IPS DF 6.9 (cell line): ENCODE data around the gene LRP1B.
"Not testable (repeated sequence)": the region's sequence is repeated elsewhere in the genome, so short reads cannot be mapped to it uniquely, and the experiment has no call there.

Source experiments
- DNase-seq: peaks from one replicate; pipeline ENCODE4 v3.0.0-alpha.2; 2013; ENCODE audit warnings: low read depth, low spot score
- H3K27ac ChIP-seq: one replicate; pipeline ENCODE4 v1.5.1; 2013; ENCODE audit warnings: low read length, control low read depth
- H3K27me3 ChIP-seq: 2 replicates; pipeline ENCODE4 v1.6.1; 2013; ENCODE audit warnings: mild to moderate bottlenecking, low read length; ENCODE audit not compliant: control insufficient read depth, insufficient read depth
- H3K36me3 ChIP-seq: 2 replicates; pipeline ENCODE4 v1.6.1; 2013; ENCODE audit warnings: low read length; ENCODE audit not compliant: control insufficient read depth, insufficient read depth
- H3K4me1 ChIP-seq: 2 replicates; pipeline ENCODE4 v1.6.1; 2013; ENCODE audit warnings: low read length; ENCODE audit not compliant: control insufficient read depth, insufficient read depth
- H3K4me3 ChIP-seq: 2 replicates; pipeline ENCODE4 v1.5.1; 2013; ENCODE audit warnings: mild to moderate bottlenecking, low read length
- H3K9me3 ChIP-seq: 2 replicates; pipeline ENCODE4 v1.6.1; 2013; ENCODE audit warnings: low read length, inconsistent platforms; ENCODE audit not compliant: control insufficient read depth, insufficient read depth
- WGBS: extraction: QIAGEN DNeasy Blood & Tissue Kit; methylation state at CpG from one replicate; pipeline ENCODE4 v1.1.7; 2013; ENCODE audit warnings: mixed read lengths, missing lambda C conversion rate; ENCODE audit not compliant: insufficient read length, insufficient coverage; 5-methylcytosine and 5-hydroxymethylcytosine counted together

LRP1B gene

GRCh38 chr2:140650134-140650533, 1480.7 kb downstream of the LRP1B start:
- H3K4me3 ChIP-seq, H3K4me1 ChIP-seq, DNase-seq, H3K9me3 ChIP-seq, H3K27me3 ChIP-seq, H3K36me3 ChIP-seq, H3K27ac ChIP-seq: not testable (repeated sequence)
- WGBS, result no CpG with 5 or more reads among the region's 4 CpGs

- Histone ChIP-seq H3K9me3 (no peaks in the 10 kb centered on the region), H3K4me1 (no peaks in the 10 kb centered on the region), H3K27me3 (no peaks in the 10 kb centered on the region), H3K27ac (no peak overlapping the region), H3K36me3 (no peaks in the 10 kb centered on the region), H3K4me3 (no peak overlapping the region)
- DNase-seq, result no peak
- WGBS, result 100% methylated on average over 1 of the region's 2 CpGs
These were observed 1482.4 kb downstream of the LRP1B start for GRCh38 chr2:140648393-140648792.

GRCh38 chr2:140643761-140644187, 1487.0 kb downstream of the LRP1B start:
- DNase-seq, result no peak
- Histone ChIP-seq H3K27me3 (no peaks in the 10 kb centered on the region), H3K36me3 (no peaks in the 10 kb centered on the region), H3K9me3 (no peaks in the 10 kb centered on the region), H3K27ac (no peak overlapping the region), H3K4me3 (no peak overlapping the region), H3K4me1 (no peaks in the 10 kb centered on the region)
- no CpG with 5 or more reads among the region's 3 CpGs for WGBS

GRCh38 chr2:140641163-140641562, 1489.7 kb downstream of the LRP1B start:
- Histone ChIP-seq H3K4me1 (no peaks in the 10 kb centered on the region), H3K4me3 (no peak overlapping the region), H3K27me3 (no peaks in the 10 kb centered on the region), H3K27ac (no peak overlapping the region), H3K9me3 (no peaks in the 10 kb centered on the region), H3K36me3 (no peaks in the 10 kb centered on the region)
- DNase-seq, result no peak
- WGBS, result no CpG with 5 or more reads among the region's 1 CpG

- no CpG with 5 or more reads among the region's 3 CpGs for WGBS
- no peaks in the 10 kb centered on the region for H3K27me3 ChIP-seq
- H3K36me3 ChIP-seq, result no peaks in the 10 kb centered on the region
- H3K4me3 ChIP-seq, result no peak overlapping the region
- no peaks in the 10 kb centered on the region for H3K4me1 ChIP-seq
- no peak for DNase-seq
- H3K9me3 ChIP-seq, result no peaks in the 10 kb centered on the region
- H3K27ac ChIP-seq, result no peak overlapping the region
These were observed 1491.2 kb downstream of the LRP1B start for GRCh38 chr2:140639628-140640027.

- no peaks in the 10 kb centered on the region for H3K9me3 ChIP-seq
- no peak for DNase-seq
- H3K27ac ChIP-seq, result no peak overlapping the region
- H3K4me1 ChIP-seq, result no peaks in the 10 kb centered on the region
- no peaks in the 10 kb centered on the region for H3K36me3 ChIP-seq
- H3K27me3 ChIP-seq, result no peaks in the 10 kb centered on the region
- no peak overlapping the region for H3K4me3 ChIP-seq
- no CpG with 5 or more reads among the region's 4 CpGs for WGBS
These were observed 1500.3 kb downstream of the LRP1B start for GRCh38 chr2:140630557-140630956.

- H3K27me3 ChIP-seq, result no peaks in the 10 kb centered on the region
- no peaks in the 10 kb centered on the region for H3K36me3 ChIP-seq
- H3K4me1 ChIP-seq, result no peaks in the 10 kb centered on the region
- H3K4me3 ChIP-seq, result no peak overlapping the region
- H3K9me3 ChIP-seq, result no peaks in the 10 kb centered on the region
- no CpG with 5 or more reads among the region's 4 CpGs for WGBS
- no peak for DNase-seq
- H3K27ac ChIP-seq, result no peak overlapping the region
These were observed 1502.9 kb downstream of the LRP1B start for GRCh38 chr2:140627885-140628284.

- Histone ChIP-seq H3K4me3 (no peak overlapping the region), H3K27me3 (no peaks in the 10 kb centered on the region), H3K9me3 (no peaks in the 10 kb centered on the region), H3K4me1 (no peaks in the 10 kb centered on the region), H3K36me3 (no peaks in the 10 kb centered on the region), H3K27ac (no peak overlapping the region)
- DNase-seq, result no peak
- no CpG with 5 or more reads among the region's 5 CpGs for WGBS
These were observed 1503.7 kb downstream of the LRP1B start for GRCh38 chr2:140627136-140627535.

GRCh38 chr2:140624200-140624599, 1506.6 kb downstream of the LRP1B start:
- H3K4me3 ChIP-seq, result no peak overlapping the region
- no CpG with 5 or more reads among the region's 3 CpGs for WGBS
- no peak overlapping the region for H3K27ac ChIP-seq
- no peaks in the 10 kb centered on the region for H3K27me3 ChIP-seq
- no peak for DNase-seq
- H3K36me3 ChIP-seq, result no peaks in the 10 kb centered on the region
- H3K9me3 ChIP-seq, result no peaks in the 10 kb centered on the region
- no peaks in the 10 kb centered on the region for H3K4me1 ChIP-seq

- no CpG with 5 or more reads among the region's 3 CpGs for WGBS
- no peaks in the 10 kb centered on the region for H3K9me3 ChIP-seq
- no peaks in the 10 kb centered on the region for H3K4me1 ChIP-seq
- DNase-seq, result no peak
- no peak overlapping the region for H3K27ac ChIP-seq
- no peaks in the 10 kb centered on the region for H3K36me3 ChIP-seq
- H3K27me3 ChIP-seq, result no peaks in the 10 kb centered on the region
- H3K4me3 ChIP-seq, result no peak overlapping the region
These were observed 1509.0 kb downstream of the LRP1B start for GRCh38 chr2:140621583-140622362.

GRCh38 chr2:140604788-140605187, 1526.0 kb downstream of the LRP1B start:
- no peaks in the 10 kb centered on the region for H3K36me3 ChIP-seq
- H3K9me3 ChIP-seq, result no peaks in the 10 kb centered on the region
- no peak overlapping the region for H3K27ac ChIP-seq
- DNase-seq, result no peak
- H3K4me3 ChIP-seq, result no peak overlapping the region
- WGBS, result no CpG with 5 or more reads among the region's 3 CpGs
- H3K4me1 ChIP-seq, result no peaks in the 10 kb centered on the region
- H3K27me3 ChIP-seq, result no peaks in the 10 kb centered on the region
